Bronchial epithelial cell (primary cell): Measurements from ENCODE around the gene UPK1A. TPM values are rescaled to one million over a fixed set of nuclear protein-coding genes. Genes with fewer than 3 reads are reported as not detected.

Source experiments
- DNase-seq: peaks from one replicate; pipeline ENCODE4 v3.0.0-alpha.2; 2010; ENCODE audit warnings: low read depth
- FAIRE-seq: peaks from 2 replicates; lab custom pipeline; 2011; peaks lifted over from hg19 to GRCh38; lab: Jason Lieb, UNC
- H3K27me3 ChIP-seq: 2 replicates; pipeline ENCODE4 v1.5.1; 2011; ENCODE audit warnings: low read length; ENCODE audit not compliant: control insufficient read depth, insufficient read depth
- H3K36me3 ChIP-seq: 2 replicates; pipeline ENCODE4 v1.5.1; 2011; ENCODE audit warnings: low read length; ENCODE audit not compliant: control insufficient read depth, insufficient read depth
- H3K4me3 ChIP-seq: 2 replicates; pipeline ENCODE4 v1.5.1; 2011; ENCODE audit warnings: mild to moderate bottlenecking, low read depth, low read length, control low read depth
- CTCF ChIP-seq: IDR thresholded peaks from 2 replicates; pipeline ENCODE4 v1.5.1; 2011; ENCODE audit warnings: mild to moderate bottlenecking, moderate library complexity, low read length, control low read depth, inconsistent platforms; ENCODE audit not compliant: insufficient read depth, severe bottlenecking
- total RNA-seq: library from RNA; depleted of rRNA; stranded (reverse); fragments of >200 nt; gene quantifications from 2 replicates; pipeline ENCODE4 v1.2.1, GENCODE V29; 2014

Gene UPK1A
- total RNA-seq, 1 donor from 2014 or later, result not detected

- TF ChIP-seq CTCF, result no peak
- no peak for DNase-seq
- H3K36me3 ChIP-seq, result no peaks in the 10 kb centered on the region
- no peak for FAIRE-seq
- no peaks in the 10 kb centered on the region for H3K27me3 ChIP-seq
- no peak overlapping the region for H3K4me3 ChIP-seq
These were observed 713 bp upstream of the UPK1A start for GRCh38 chr19:35665604-35666003.

DNA sequence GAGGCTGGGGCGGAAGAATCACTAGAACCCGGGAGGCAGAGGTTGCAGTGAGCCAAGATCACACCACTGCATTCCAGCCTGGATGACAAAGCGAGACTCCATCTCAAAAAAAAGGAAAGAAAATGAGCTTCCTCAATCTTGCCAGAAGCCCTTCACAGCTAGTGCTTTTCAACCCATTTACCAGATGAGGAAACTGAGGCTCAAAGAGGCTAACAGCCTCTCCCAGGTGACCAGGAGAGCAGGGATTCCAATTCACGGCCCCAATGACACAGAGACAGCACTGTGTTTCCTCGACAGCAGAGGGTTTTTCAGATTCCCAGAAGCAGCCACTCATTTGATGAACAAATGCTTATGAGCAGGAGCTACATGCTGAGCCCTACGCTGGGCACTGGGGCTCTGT is 3.2 kb downstream of the UPK1A start:
- Histone ChIP-seq H3K36me3 (no peaks in the 10 kb centered on the region), H3K27me3 (no peaks in the 10 kb centered on the region), H3K4me3 (no peak overlapping the region)
- no peak for DNase-seq
- TF ChIP-seq CTCF, result no peak
- FAIRE-seq, result no peak

DNA sequence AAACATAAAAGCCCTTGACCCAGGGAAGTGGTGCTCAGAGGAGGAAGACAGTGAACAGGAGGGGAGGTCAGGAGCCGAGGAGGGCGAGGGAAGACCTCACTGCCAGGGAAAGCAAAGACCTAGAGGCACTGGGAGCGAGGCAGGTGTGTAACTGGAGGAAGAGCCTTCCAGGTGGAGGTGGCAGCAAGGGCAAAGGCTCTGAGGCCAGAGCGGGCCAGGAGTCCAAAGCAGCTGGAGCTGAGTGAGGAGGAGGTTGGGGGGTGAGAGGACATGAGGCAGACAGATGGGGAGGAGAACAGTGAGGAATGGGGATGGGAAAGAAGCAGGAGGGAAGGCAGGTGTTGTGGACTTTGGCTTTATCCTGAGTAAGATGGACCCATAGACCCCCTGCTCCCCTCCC is 3.7 kb downstream of the UPK1A start:
- DNase-seq, result no peak
- no peak for FAIRE-seq
- no peaks in the 10 kb centered on the region for H3K36me3 ChIP-seq
- no peaks in the 10 kb centered on the region for H3K27me3 ChIP-seq
- no peak overlapping the region for H3K4me3 ChIP-seq
- no peak for TF ChIP-seq CTCF

GRCh38 chr19:35670686-35671085 is 4.4 kb downstream of the UPK1A start:
- Histone ChIP-seq H3K36me3 (no peaks in the 10 kb centered on the region), H3K27me3 (peaks cover 1% of the 10 kb centered on the region), H3K4me3 (no peak overlapping the region)
- DNase-seq (no peak), FAIRE-seq (no peak)
- no peak for TF ChIP-seq CTCF

- DNase-seq (peak; percentile 7), FAIRE-seq (no peak)
- TF ChIP-seq CTCF, result no peak
- H3K4me3 ChIP-seq, result no peak overlapping the region
- peaks cover 2% of the 10 kb centered on the region for H3K27me3 ChIP-seq
- no peaks in the 10 kb centered on the region for H3K36me3 ChIP-seq
These were observed 5.5 kb downstream of the UPK1A start for GRCh38 chr19:35671818-35672217.

DNA sequence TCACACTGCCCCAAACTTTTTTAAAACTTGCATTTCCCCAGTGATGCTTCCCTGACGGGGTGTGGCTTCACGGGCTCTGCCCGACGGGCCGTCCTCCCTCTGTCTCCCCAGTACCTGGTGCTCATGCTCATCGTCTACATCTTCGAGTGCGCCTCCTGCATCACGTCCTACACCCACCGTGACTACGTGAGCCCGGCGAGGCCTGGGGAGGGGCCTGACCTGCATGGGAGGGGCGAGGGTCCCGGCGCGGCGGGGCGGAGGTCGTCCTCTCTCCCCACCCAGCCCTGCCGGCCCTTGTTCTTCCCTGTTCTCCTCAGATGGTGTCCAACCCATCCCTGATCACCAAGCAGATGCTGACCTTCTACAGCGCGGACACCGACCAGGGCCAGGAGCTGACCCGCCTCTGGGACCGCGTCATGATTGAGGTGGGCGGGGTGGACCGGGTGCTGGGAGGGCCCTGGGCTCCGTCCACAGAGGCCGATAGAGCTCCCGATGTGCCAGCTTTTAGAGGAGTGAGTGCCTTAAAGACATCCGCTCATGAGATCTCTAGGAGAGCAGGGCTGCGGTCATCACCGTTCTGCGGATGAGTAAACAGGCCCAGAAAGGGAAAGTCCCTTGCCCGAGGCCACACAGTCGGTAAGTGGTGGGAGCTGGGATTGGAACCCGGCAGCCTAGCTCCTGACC is 6.9 kb downstream of the UPK1A start:
- Histone ChIP-seq H3K27me3 (peaks cover 2% of the 10 kb centered on the region), H3K36me3 (no peaks in the 10 kb centered on the region), H3K4me3 (peak overlapping the region; percentile 12)
- FAIRE-seq, result no peak
- peak; percentile 60 for DNase-seq
- no peak for TF ChIP-seq CTCF
